H9 (cell line): Measurements from ENCODE around the gene TTC39B. TPM values are rescaled to one million over a fixed set of nuclear protein-coding genes. Genes with fewer than 3 reads are reported as not detected.

Experiments
- DNase-seq: peaks from one replicate; pipeline ENCODE4 v3.0.0-alpha.2; 2017
- H2AFZ ChIP-seq: one replicate; pipeline ENCODE4 v1.6.1; 2013; ENCODE audit warnings: mild to moderate bottlenecking, low read length, control low read depth, moderate library complexity
- H2AK5ac ChIP-seq: 2 replicates; pipeline ENCODE4 v1.6.1; 2013; ENCODE audit warnings: low read length, control low read depth, mixed read lengths; ENCODE audit not compliant: insufficient read length
- H2BK120ac ChIP-seq: one replicate; pipeline ENCODE4 v1.6.1; 2013; ENCODE audit warnings: low read depth, mild to moderate bottlenecking, low read length, control low read depth, inconsistent platforms; ENCODE audit not compliant: poor library complexity, severe bottlenecking
- H2BK12ac ChIP-seq: 2 replicates; pipeline ENCODE4 v1.6.1; 2013; ENCODE audit warnings: low read length, control low read depth, mixed read lengths, low read depth; ENCODE audit not compliant: insufficient read length
- H2BK15ac ChIP-seq: 2 replicates; pipeline ENCODE4 v1.6.1; 2013; ENCODE audit warnings: low read depth, low read length, control low read depth
- H2BK20ac ChIP-seq: one replicate; pipeline ENCODE4 v1.6.1; 2013; ENCODE audit warnings: low read depth, mild to moderate bottlenecking, low read length, control low read depth, inconsistent platforms; ENCODE audit not compliant: poor library complexity, severe bottlenecking
- H2BK5ac ChIP-seq: 2 replicates; pipeline ENCODE4 v1.6.1; 2013; ENCODE audit warnings: low read length, control low read depth, mixed read lengths; ENCODE audit not compliant: insufficient read length
- H3K14ac ChIP-seq: 2 replicates; pipeline ENCODE4 v1.6.1; 2013; ENCODE audit warnings: low read length, control low read depth; ENCODE audit not compliant: insufficient read depth
- H3K18ac ChIP-seq: 2 replicates; pipeline ENCODE4 v1.6.1; 2013; ENCODE audit warnings: low read depth, mild to moderate bottlenecking, mixed read lengths, low read length, control low read depth; ENCODE audit not compliant: insufficient read length
- H3K23ac ChIP-seq: 2 replicates; pipeline ENCODE4 v1.6.1; 2013; ENCODE audit warnings: low read length, control low read depth, mixed read lengths, low read depth; ENCODE audit not compliant: insufficient read length
- H3K23me2 ChIP-seq: 2 replicates; pipeline ENCODE4 v1.6.1; 2013; ENCODE audit warnings: low read depth, mild to moderate bottlenecking, mixed read lengths, low read length, control low read depth; ENCODE audit not compliant: insufficient read length, poor library complexity, severe bottlenecking
- H3K27ac ChIP-seq: 2 replicates; pipeline ENCODE4 v1.5.1; 2013; ENCODE audit warnings: low read length, control low read depth, mixed read lengths, low read depth; ENCODE audit not compliant: insufficient read length
- H3K27me3 ChIP-seq: 2 replicates; pipeline ENCODE4 v1.6.1; 2013; ENCODE audit warnings: low read length, control low read depth, inconsistent platforms; ENCODE audit not compliant: insufficient read depth
- H3K4ac ChIP-seq: 2 replicates; pipeline ENCODE4 v1.6.1; 2013; ENCODE audit warnings: low read depth, mild to moderate bottlenecking, control low read depth, inconsistent platforms, low read length, moderate library complexity
- H3K4me1 ChIP-seq: 2 replicates; pipeline ENCODE4 v1.6.1; 2013; ENCODE audit warnings: low read length, control low read depth, inconsistent platforms; ENCODE audit not compliant: insufficient read depth
- H3K4me2 ChIP-seq: 2 replicates; pipeline ENCODE4 v1.6.1; 2013; ENCODE audit warnings: low read length, control low read depth, mixed read lengths; ENCODE audit not compliant: insufficient read length, insufficient read depth
- H3K56ac ChIP-seq: 2 replicates; pipeline ENCODE4 v1.6.1; 2013; ENCODE audit warnings: low read depth, mild to moderate bottlenecking, mixed read lengths, low read length, control low read depth; ENCODE audit not compliant: insufficient read length
- H3K79me1 ChIP-seq: 2 replicates; pipeline ENCODE4 v1.6.1; 2013; ENCODE audit warnings: low read depth, mild to moderate bottlenecking, moderate library complexity, low read length, control low read depth, inconsistent platforms; ENCODE audit not compliant: insufficient read depth, poor library complexity, severe bottlenecking
- H3K79me2 ChIP-seq: 2 replicates; pipeline ENCODE4 v1.6.1; 2013; ENCODE audit warnings: low read length, control low read depth, inconsistent platforms; ENCODE audit not compliant: insufficient read depth
- H3K9ac ChIP-seq: 2 replicates; pipeline ENCODE4 v1.6.1; 2013; ENCODE audit warnings: low read length, control low read depth, mixed read lengths; ENCODE audit not compliant: insufficient read length; ENCODE audit errors: extremely low read depth
- H3K9me3 ChIP-seq: one replicate; pipeline ENCODE4 v1.6.1; 2013; ENCODE audit warnings: low read depth, low read length, inconsistent platforms; ENCODE audit not compliant: control insufficient read depth
- H3T11ph ChIP-seq: one replicate; pipeline ENCODE4 v1.6.1; 2013; ENCODE audit warnings: mild to moderate bottlenecking, low read length, control low read depth, inconsistent platforms
- H4K20me1 ChIP-seq: one replicate; pipeline ENCODE4 v1.6.1; 2013; ENCODE audit not compliant: control insufficient read depth, insufficient read length, insufficient read depth
- H4K5ac ChIP-seq: 2 replicates; pipeline ENCODE4 v1.6.1; 2013; ENCODE audit warnings: low read depth, mild to moderate bottlenecking, mixed read lengths, low read length, control low read depth; ENCODE audit not compliant: insufficient read length
- H4K8ac ChIP-seq: replicated peaks from 2 replicates; pipeline ENCODE4 v1.6.1; 2013; ENCODE audit warnings: low read length, control low read depth, mixed read lengths, low read depth; ENCODE audit not compliant: insufficient read length
- H4K91ac ChIP-seq: 2 replicates; pipeline ENCODE4 v1.6.1; 2013; ENCODE audit warnings: low read depth, mild to moderate bottlenecking, moderate library complexity, mixed read lengths, low read length, control low read depth; ENCODE audit not compliant: insufficient read length
- H3K27ac Mint-ChIP-seq, 3 experiments: 2 replicates in 2 of 3; 3 replicates in 1 of 3; pipeline ENCODE4 v1.8.0; 2020 to 2021; ENCODE audit warnings: mixed read lengths in 3 of 3, mild to moderate bottlenecking in 1 of 3, moderate library complexity in 1 of 3
- H3K27me3 Mint-ChIP-seq: 2 replicates; pipeline ENCODE4 v1.8.0; 2021; ENCODE audit warnings: low read depth, mild to moderate bottlenecking, moderate library complexity, mixed read lengths
- H3K36me3 Mint-ChIP-seq, 3 experiments: 2 replicates in 2 of 3; 3 replicates in 1 of 3; pipeline ENCODE4 v1.8.0; 2020 to 2021; ENCODE audit warnings: low read depth in 3 of 3, mixed read lengths in 3 of 3; ENCODE audit not compliant: insufficient read depth in 1 of 3
- H3K4me1 Mint-ChIP-seq, 2 experiments: 2 replicates each; pipeline ENCODE4 v1.8.0; 2020; ENCODE audit warnings: mixed read lengths in 2 of 2
- H3K4me3 Mint-ChIP-seq, 2 experiments: 2 replicates in 1 of 2; 3 replicates in 1 of 2; pipeline ENCODE4 v1.8.0; 2020 to 2021; ENCODE audit warnings: mild to moderate bottlenecking in 2 of 2, mixed read lengths in 2 of 2, moderate library complexity in 1 of 2
- H3K9me3 Mint-ChIP-seq, 2 experiments: 2 replicates in 1 of 2; 3 replicates in 1 of 2; pipeline ENCODE4 v1.8.0; 2020; ENCODE audit warnings: mild to moderate bottlenecking in 2 of 2, mixed read lengths in 2 of 2, moderate library complexity in 1 of 2
- WGBS: extraction: QIAGEN DNeasy Blood & Tissue Kit; methylation state at CpG from one replicate; pipeline ENCODE4 v1.1.7; 2013; ENCODE audit warnings: missing lambda C conversion rate, low lambda C conversion rate, mixed read lengths; ENCODE audit not compliant: insufficient read length; ENCODE audit errors: extremely low coverage; 5-methylcytosine and 5-hydroxymethylcytosine counted together
- total RNA-seq: library from RNA; stranded (reverse); gene quantifications from 2 replicates; pipeline ENCODE4 v1.2.1, GENCODE V29; 2021
- TF ChIP-seq, protein P1 (sequence below): fragments of 200-600 bp; sonication (generic); conservative IDR thresholded peaks from 3 replicates; pipeline ENCODE4 v1.8.0; 2021; ENCODE audit warnings: antibody characterized with exemption, mild to moderate bottlenecking

Gene TTC39B
- total RNA-seq, 1 experiment from 2014 or later = 8.2 TPM

DNA sequence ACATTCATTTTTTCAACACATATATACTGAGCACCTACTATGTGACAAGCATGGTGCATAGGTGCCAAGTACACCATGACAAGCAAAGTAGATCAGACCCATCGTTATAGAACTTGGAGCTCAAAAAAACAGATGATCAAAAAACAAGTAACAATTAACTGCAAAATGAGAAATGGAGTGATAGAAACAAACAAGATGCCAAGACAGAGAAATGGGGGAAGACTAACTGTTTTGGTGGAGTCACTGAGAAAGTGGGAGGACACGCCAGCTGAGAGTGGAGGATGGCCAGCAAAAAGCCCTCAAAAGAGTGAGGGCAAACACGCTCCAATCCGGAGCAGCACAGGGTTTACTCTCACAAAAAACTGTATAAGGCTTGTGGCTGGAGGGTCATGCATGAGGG is 50.6 kb downstream of the TTC39B start:
- TF ChIP-seq, protein P1, sequence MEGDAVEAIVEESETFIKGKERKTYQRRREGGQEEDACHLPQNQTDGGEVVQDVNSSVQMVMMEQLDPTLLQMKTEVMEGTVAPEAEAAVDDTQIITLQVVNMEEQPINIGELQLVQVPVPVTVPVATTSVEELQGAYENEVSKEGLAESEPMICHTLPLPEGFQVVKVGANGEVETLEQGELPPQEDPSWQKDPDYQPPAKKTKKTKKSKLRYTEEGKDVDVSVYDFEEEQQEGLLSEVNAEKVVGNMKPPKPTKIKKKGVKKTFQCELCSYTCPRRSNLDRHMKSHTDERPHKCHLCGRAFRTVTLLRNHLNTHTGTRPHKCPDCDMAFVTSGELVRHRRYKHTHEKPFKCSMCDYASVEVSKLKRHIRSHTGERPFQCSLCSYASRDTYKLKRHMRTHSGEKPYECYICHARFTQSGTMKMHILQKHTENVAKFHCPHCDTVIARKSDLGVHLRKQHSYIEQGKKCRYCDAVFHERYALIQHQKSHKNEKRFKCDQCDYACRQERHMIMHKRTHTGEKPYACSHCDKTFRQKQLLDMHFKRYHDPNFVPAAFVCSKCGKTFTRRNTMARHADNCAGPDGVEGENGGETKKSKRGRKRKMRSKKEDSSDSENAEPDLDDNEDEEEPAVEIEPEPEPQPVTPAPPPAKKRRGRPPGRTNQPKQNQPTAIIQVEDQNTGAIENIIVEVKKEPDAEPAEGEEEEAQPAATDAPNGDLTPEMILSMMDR = no peak
- Histone ChIP-seq H3K23me2 (no peaks in the 10 kb centered on the region), H3K27ac (no peak overlapping the region), H2BK12ac (no peak overlapping the region), H3K23ac (no peak overlapping the region), H2BK20ac (no peak overlapping the region), H4K8ac (no peak overlapping the region), H2BK15ac (no peak overlapping the region), H3K4me1 (no peaks in the 10 kb centered on the region), H2AK5ac (no peak overlapping the region), H2BK120ac (no peak overlapping the region), H3K9me3 (no peaks in the 10 kb centered on the region), H3T11ph (no peak overlapping the region), H3K4me2 (no peak overlapping the region), H3K18ac (no peak overlapping the region), H2BK5ac (no peak overlapping the region), H3K56ac (no peak overlapping the region), H3K79me1 (no peaks in the 10 kb centered on the region), H3K14ac (no peak overlapping the region; the same call in 1 of the 2 replicates), H3K9ac (no peak overlapping the region), H3K4ac (no peak overlapping the region), H3K79me2 (no peaks in the 10 kb centered on the region), H4K20me1 (no peaks in the 10 kb centered on the region), H3K27me3 (no peaks in the 10 kb centered on the region), H2AFZ (no peak overlapping the region), H4K91ac (no peak overlapping the region), H4K5ac (no peak overlapping the region)
- H3K4me1 Mint-ChIP-seq = peaks cover 4 to 10% of the 10 kb centered on the region in 2 experiments; a peak in 3 of 4 replicates
- H3K27ac Mint-ChIP-seq = no peak overlapping the region; a peak in 1 of 7 replicates
- DNase-seq = no peak
- no CpG with 5 or more reads among the region's 4 CpGs for WGBS
- H3K27me3 Mint-ChIP-seq = no peaks in the 10 kb centered on the region
- H3K4me3 Mint-ChIP-seq = no peak overlapping the region
- H3K9me3 Mint-ChIP-seq = peaks cover 0 to 3% of the 10 kb centered on the region in 2 experiments; a peak in 1 of 5 replicates
- peaks cover 2 to 5% (median 4%) of the 10 kb centered on the region in 3 experiments; a peak in 2 of 7 replicates for H3K36me3 Mint-ChIP-seq
